DND-41 (cell line): ENCODE data around the gene ZNF823.

Experiments
- ATAC-seq: fragments of 200-7000 bp; cut with Tn5 transposase; 3 replicates; pipeline ENCODE4 v1.9.1; 2021; ENCODE audit warnings: low read depth; ENCODE audit not compliant: insufficient read depth
- DNase-seq: peaks from one replicate; pipeline ENCODE4 v3.0.0-alpha.2; 2020
- H2AFZ ChIP-seq: 2 replicates; pipeline ENCODE4 v1.6.0; 2012; ENCODE audit warnings: low read depth, low read length
- H3K27ac ChIP-seq: 2 replicates; pipeline ENCODE4 v1.5.1; 2012; ENCODE audit warnings: low read length, inconsistent platforms
- H3K27me3 ChIP-seq: fragments of 200-600 bp; sonication (generic); 2 replicates; pipeline ENCODE4 v1.6.0; 2012; ENCODE audit warnings: low read length, mild to moderate bottlenecking, inconsistent platforms; ENCODE audit not compliant: insufficient read depth, poor library complexity
- H3K36me3 ChIP-seq: 2 replicates; pipeline ENCODE4 v1.5.1; 2012; ENCODE audit warnings: low read length, inconsistent platforms; ENCODE audit not compliant: insufficient read depth
- H3K4me1 ChIP-seq: 2 replicates; pipeline ENCODE4 v1.5.1; 2012; ENCODE audit warnings: mild to moderate bottlenecking, low read length; ENCODE audit not compliant: insufficient read depth
- H3K4me2 ChIP-seq: 2 replicates; pipeline ENCODE4 v1.6.0; 2012; ENCODE audit warnings: mild to moderate bottlenecking, moderate library complexity, low read length, inconsistent platforms; ENCODE audit not compliant: insufficient read depth
- H3K4me3 ChIP-seq, 2 experiments: fragments of 200-600 bp in 1 of 2; shearing (Covaris generic) in 1 of 2; 2 replicates each; pipeline ENCODE4 v1.5.1; 2012 to 2016; ENCODE audit warnings: inconsistent platforms in 2 of 2, low read length in 2 of 2, mild to moderate bottlenecking in 2 of 2, low read depth in 1 of 2, moderate library complexity in 1 of 2
- H3K79me2 ChIP-seq: 2 replicates; pipeline ENCODE4 v1.6.0; 2012; ENCODE audit warnings: low read length, inconsistent platforms; ENCODE audit not compliant: insufficient read depth
- H3K9ac ChIP-seq: 2 replicates; pipeline ENCODE4 v1.6.0; 2012; ENCODE audit warnings: low read depth, mild to moderate bottlenecking, inconsistent platforms, low read length, moderate library complexity
- H3K9me3 ChIP-seq: 2 replicates; pipeline ENCODE4 v1.5.1; 2012; ENCODE audit warnings: low read length, moderate library complexity, mild to moderate bottlenecking, inconsistent platforms; ENCODE audit not compliant: insufficient read depth, severe bottlenecking
- H4K20me1 ChIP-seq: 2 replicates; pipeline ENCODE4 v1.6.0; 2012; ENCODE audit warnings: low read length; ENCODE audit not compliant: insufficient read depth
- EZH2 ChIP-seq: IDR thresholded peaks from 3 replicates; pipeline ENCODE4 v1.6.1; 2012; ENCODE audit warnings: borderline replicate concordance, low read depth, mild to moderate bottlenecking, moderate library complexity, low read length, inconsistent platforms; ENCODE audit not compliant: severe bottlenecking
- TF ChIP-seq, protein P1 (sequence below): IDR thresholded peaks from 2 replicates; pipeline ENCODE4 v1.5.1; 2012; ENCODE audit warnings: borderline replicate concordance, low read length, moderate library complexity, mild to moderate bottlenecking; ENCODE audit not compliant: poor library complexity, severe bottlenecking; ENCODE audit errors: extremely low read depth

Gene ZNF823

DNA sequence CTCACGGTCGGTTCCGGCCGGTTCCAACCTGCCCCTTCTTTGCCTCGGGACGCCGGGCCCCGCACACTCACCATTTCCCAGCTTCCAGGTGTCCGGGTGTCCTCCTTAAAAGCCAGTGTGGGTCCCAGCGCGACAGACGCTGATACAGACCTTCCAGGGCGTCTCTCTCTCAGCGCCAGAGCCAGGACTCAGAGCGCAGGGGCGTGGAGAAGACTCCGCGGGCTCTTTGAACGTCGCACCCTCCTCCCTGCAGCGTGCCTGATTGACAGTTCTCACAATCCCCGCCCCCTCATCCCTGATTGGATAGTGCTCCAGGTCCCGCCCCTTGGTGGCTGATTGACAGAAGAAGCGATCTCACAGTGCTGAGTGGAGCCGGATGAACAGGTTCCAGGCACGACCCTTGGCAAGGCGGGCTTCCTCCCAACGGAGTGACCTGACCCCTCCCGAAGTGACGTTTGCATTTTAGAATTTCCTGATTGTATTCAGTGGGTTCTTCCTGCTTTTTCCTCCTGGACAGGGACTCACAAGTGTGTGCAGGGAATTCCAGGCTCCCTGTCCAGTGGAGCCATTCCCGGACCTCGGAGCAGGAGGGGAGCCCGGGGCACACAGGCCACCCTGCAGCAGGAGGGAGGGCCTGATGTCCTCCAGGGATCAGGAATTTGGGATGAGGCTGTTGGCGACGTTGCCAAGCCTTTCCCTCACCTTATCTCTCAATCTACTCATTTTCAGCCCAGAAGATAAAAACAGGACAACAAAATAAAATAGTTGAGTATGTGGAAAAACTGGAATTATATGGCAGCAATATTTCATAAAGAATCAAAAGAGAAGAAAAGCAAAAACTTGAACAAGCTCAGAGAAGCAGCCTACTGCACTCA is at the start of gene ZNF823:
TSS of gene ZNF823 (minus strand) at position 201 of the 875 bp plus-strand sequence. CDS start at position 74, 127 bp downstream.
- peaks cover 7% of the 10 kb centered on the region; the same call in 1 of the 2 replicates for H3K36me3 ChIP-seq
- no peaks in the 10 kb centered on the region for H3K27me3 ChIP-seq
- H3K27ac ChIP-seq = peak within 1 kb of the TSS; percentile 97
- peak within 1 kb of the TSS; percentile 96 for H3K4me2 ChIP-seq
- peaks cover 6% of the 10 kb centered on the region; the same call in 1 of the 2 replicates for H4K20me1 ChIP-seq
- no peak for TF ChIP-seq EZH2
- TF ChIP-seq, protein P1, sequence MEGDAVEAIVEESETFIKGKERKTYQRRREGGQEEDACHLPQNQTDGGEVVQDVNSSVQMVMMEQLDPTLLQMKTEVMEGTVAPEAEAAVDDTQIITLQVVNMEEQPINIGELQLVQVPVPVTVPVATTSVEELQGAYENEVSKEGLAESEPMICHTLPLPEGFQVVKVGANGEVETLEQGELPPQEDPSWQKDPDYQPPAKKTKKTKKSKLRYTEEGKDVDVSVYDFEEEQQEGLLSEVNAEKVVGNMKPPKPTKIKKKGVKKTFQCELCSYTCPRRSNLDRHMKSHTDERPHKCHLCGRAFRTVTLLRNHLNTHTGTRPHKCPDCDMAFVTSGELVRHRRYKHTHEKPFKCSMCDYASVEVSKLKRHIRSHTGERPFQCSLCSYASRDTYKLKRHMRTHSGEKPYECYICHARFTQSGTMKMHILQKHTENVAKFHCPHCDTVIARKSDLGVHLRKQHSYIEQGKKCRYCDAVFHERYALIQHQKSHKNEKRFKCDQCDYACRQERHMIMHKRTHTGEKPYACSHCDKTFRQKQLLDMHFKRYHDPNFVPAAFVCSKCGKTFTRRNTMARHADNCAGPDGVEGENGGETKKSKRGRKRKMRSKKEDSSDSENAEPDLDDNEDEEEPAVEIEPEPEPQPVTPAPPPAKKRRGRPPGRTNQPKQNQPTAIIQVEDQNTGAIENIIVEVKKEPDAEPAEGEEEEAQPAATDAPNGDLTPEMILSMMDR = no peak
- peaks cover 35% of the 10 kb centered on the region for H3K79me2 ChIP-seq
- peaks cover 27% of the 10 kb centered on the region for H3K4me1 ChIP-seq
- peak within 1 kb of the TSS; percentile 81 for H3K9ac ChIP-seq
- H2AFZ ChIP-seq = peak within 1 kb of the TSS; percentile 99
- peak within 1 kb of the TSS; percentile 85 to 98 for H3K4me3 ChIP-seq
- no peaks in the 10 kb centered on the region for H3K9me3 ChIP-seq
- ATAC-seq (peak; percentile 95), DNase-seq (peak; percentile 100)

DNA sequence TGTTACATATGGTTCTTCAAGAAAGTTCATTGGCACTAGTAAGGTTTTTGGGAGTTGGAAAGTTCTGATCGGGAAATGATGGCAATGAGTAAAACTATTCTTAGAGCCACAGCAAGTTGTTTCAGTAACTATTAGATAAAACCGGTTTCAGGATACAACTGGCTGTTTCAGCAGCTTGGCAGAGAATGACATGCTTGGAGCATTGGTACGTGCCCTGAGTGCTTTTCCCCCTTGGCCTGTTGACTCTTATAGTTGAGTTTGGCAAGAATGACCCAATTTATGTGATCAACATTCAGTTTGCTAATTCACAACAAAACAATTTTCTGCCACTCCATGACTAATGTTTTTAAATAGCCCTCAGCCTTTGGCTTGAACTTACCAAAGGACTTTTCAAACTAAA is 48.8 kb upstream of the ZNF823 start:
- 0 out of 2 replicates have a peak, but pooled peaks cover under 1% of the 10 kb centered on the region for H3K36me3 ChIP-seq
- no peak overlapping the region for H3K27ac ChIP-seq
- DNase-seq (no peak), ATAC-seq (no peak)
- no peaks in the 10 kb centered on the region for H3K4me1 ChIP-seq
- no peak overlapping the region for H3K4me2 ChIP-seq
- H2AFZ ChIP-seq = no peak overlapping the region
- no peak for TF ChIP-seq EZH2
- TF ChIP-seq, protein P1 = no peak
- no peak overlapping the region for H3K4me3 ChIP-seq
- no peaks in the 10 kb centered on the region for H3K9me3 ChIP-seq
- no peaks in the 10 kb centered on the region for H3K27me3 ChIP-seq
- no peak overlapping the region for H3K9ac ChIP-seq
- no peaks in the 10 kb centered on the region for H4K20me1 ChIP-seq
- H3K79me2 ChIP-seq = no peaks in the 10 kb centered on the region

DNA sequence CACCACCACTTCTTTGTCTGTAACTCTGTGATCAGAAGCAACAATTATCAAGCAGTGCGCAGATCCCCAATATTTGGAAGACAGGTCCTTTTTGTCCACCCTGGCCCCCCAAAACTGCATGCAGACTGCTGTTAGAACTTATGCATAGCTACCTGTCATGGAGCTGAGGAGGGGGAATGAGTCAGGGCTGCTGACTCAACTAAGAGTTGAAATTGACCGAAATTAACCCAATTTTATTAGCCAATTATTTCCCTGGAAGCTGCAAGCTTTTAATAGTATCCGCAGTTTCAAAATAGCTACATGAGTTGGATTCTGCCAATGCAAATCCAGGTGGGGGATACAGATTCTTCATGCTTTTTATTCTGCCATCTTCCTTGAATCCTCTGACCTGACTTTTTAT is 45.6 kb upstream of the ZNF823 start:
- H3K9ac ChIP-seq = no peak overlapping the region
- no peak for ATAC-seq
- DNase-seq = no peak
- H3K27ac ChIP-seq = no peak overlapping the region
- H3K36me3 ChIP-seq = peaks cover 29% of the 10 kb centered on the region
- TF ChIP-seq, protein P1 = no peak
- no peak for TF ChIP-seq EZH2
- H3K79me2 ChIP-seq = no peaks in the 10 kb centered on the region
- no peaks in the 10 kb centered on the region for H3K27me3 ChIP-seq
- H3K4me1 ChIP-seq = no peaks in the 10 kb centered on the region
- no peak overlapping the region for H3K4me3 ChIP-seq
- no peaks in the 10 kb centered on the region for H4K20me1 ChIP-seq
- no peak overlapping the region for H3K4me2 ChIP-seq
- H2AFZ ChIP-seq = no peak overlapping the region
- peaks cover 23% of the 10 kb centered on the region for H3K9me3 ChIP-seq
